CD4-positive, alpha-beta T cell (primary cell): ENCODE measurements around the gene STK32C. TPM values are rescaled to one million over a fixed set of nuclear protein-coding genes. Genes with fewer than 3 reads are reported as not detected.
"Not testable (repeated sequence)": the region's sequence is repeated elsewhere in the genome, so short reads cannot be mapped to it uniquely, and the experiment has no call there.

Source experiments
- ATAC-seq: fragments of 200-7000 bp; cut with Tn5 transposase; one replicate; pipeline ENCODE4 v1.10.0; 2022; ENCODE audit warnings: mild to moderate bottlenecking; ENCODE audit not compliant: poor library complexity
- CTCF ChIA-PET: fragments of 350-600 bp; sonication (Branson Sonifier 250); formaldehyde crosslinking; loops from one replicate; lab custom pipeline; 2021; ENCODE audit warnings: antibody characterized with exemption, inconsistent platforms; lab: Charles Lee
- POLR2A ChIA-PET: fragments of 350-600 bp; sonication (Branson Sonifier 250); formaldehyde crosslinking; loops from one replicate; lab custom pipeline; 2021; ENCODE audit warnings: antibody characterized with exemption, inconsistent platforms; lab: Charles Lee
- DNase-seq, 14 experiments: peaks; one replicate each; pipeline ENCODE4 v3.0.0-alpha.2; 2013 to 2020; ENCODE audit warnings: mixed read lengths in 2 of 14
- H3K27ac ChIP-seq, 2 donors: one replicate each; pipeline versions ENCODE4 v1.5.1 to v1.7.0; 2013; ENCODE audit warnings: low read length in 2 of 2, low read depth in 1 of 2, mild to moderate bottlenecking in 1 of 2
- H3K27me3 ChIP-seq, 2 experiments: 1 replicate in 1 of 2; 2 replicates in 1 of 2; pipeline versions ENCODE4 v1.6.1 to v1.7.0; 2013; ENCODE audit warnings: low read length in 2 of 2, control low read depth in 1 of 2, mild to moderate bottlenecking in 1 of 2, moderate library complexity in 1 of 2; ENCODE audit not compliant: insufficient read depth in 2 of 2, control insufficient read depth in 1 of 2
- H3K36me3 ChIP-seq: one replicate; pipeline ENCODE4 v1.6.1; 2013; ENCODE audit warnings: low read length, control low read depth; ENCODE audit not compliant: insufficient read depth
- H3K4me1 ChIP-seq: one replicate; pipeline ENCODE4 v1.6.1; 2013; ENCODE audit warnings: low read length, control low read depth; ENCODE audit not compliant: insufficient read depth
- H3K4me3 ChIP-seq: one replicate; pipeline ENCODE4 v1.5.1; 2013; ENCODE audit warnings: mild to moderate bottlenecking, low read length, moderate library complexity
- H3K9me3 ChIP-seq, 2 experiments: 1 replicate in 1 of 2; 2 replicates in 1 of 2; pipeline versions ENCODE4 v1.6.1 to v1.7.0; 2013; ENCODE audit warnings: low read length in 2 of 2, mild to moderate bottlenecking in 2 of 2, control low read depth in 1 of 2, moderate library complexity in 1 of 2; ENCODE audit not compliant: control insufficient read depth in 1 of 2, insufficient read depth in 1 of 2
- H3K27ac Mint-ChIP-seq: one replicate; pipeline ENCODE4 v1.8.0; 2020; ENCODE audit warnings: mixed read lengths
- H3K27me3 Mint-ChIP-seq: one replicate; pipeline ENCODE4 v1.8.0; 2021; ENCODE audit warnings: mixed read lengths
- H3K36me3 Mint-ChIP-seq: one replicate; pipeline ENCODE4 v1.8.0; 2021; ENCODE audit warnings: low read depth, mixed read lengths
- H3K4me1 Mint-ChIP-seq: one replicate; pipeline ENCODE4 v1.8.0; 2021; ENCODE audit warnings: low read depth, mixed read lengths
- H3K4me3 Mint-ChIP-seq: one replicate; pipeline ENCODE4 v1.8.0; 2020; ENCODE audit warnings: mild to moderate bottlenecking, mixed read lengths
- H3K9me3 Mint-ChIP-seq: one replicate; pipeline ENCODE4 v1.8.0; 2020; ENCODE audit warnings: mixed read lengths
- CTCF ChIP-seq: fragments of 200-600 bp; IDR thresholded peaks from one replicate; pipeline ENCODE4 v1.8.0; 2022; ENCODE audit warnings: antibody characterized with exemption, mild to moderate bottlenecking
- intact Hi-C, 2 experiments: fragments of 100-400 bp; cut with DNase I in 1 of 2; cut with micrococcal nuclease in 1 of 2; formaldehyde crosslinking; loops; one replicate each; pipeline versions ENCODE4 v1.15.1 to v1.9.0; 2023 to 2025; cut with DNase I, micrococcal nuclease
- total RNA-seq, 174 experiments: library from RNA in 2 of 174; stranded (reverse) in 2 of 174; gene quantifications; one replicate each; pipeline ENCODE4 v1.2.3 and lab custom pipeline; 2021 to 2026

Gene STK32C
- total RNA-seq, 2 experiments from 2014 or later = 4.9 to 5.2 TPM

GRCh38 chr10:132298038-132298881 lies 9.5 kb downstream of the STK32C start:
- H3K27ac ChIP-seq = no peak overlapping the region
- Mint-ChIP-seq H3K4me1 (peaks cover 4% of the 10 kb centered on the region), H3K36me3 (no peaks in the 10 kb centered on the region), H3K27ac (no peak overlapping the region), H3K9me3 (no peaks in the 10 kb centered on the region), H3K27me3 (no peaks in the 10 kb centered on the region), H3K4me3 (no peak overlapping the region)
- DNase-seq = no peak
- no peak for TF ChIP-seq CTCF
- no peaks in the 10 kb centered on the region for H3K9me3 ChIP-seq
- intact Hi-C loops = no loop called here
- ChIA-PET CTCF (no interaction called here), POLR2A (no interaction called here)
- H3K36me3 ChIP-seq = no peaks in the 10 kb centered on the region
- no peaks in the 10 kb centered on the region for H3K27me3 ChIP-seq
- ATAC-seq = no peak
- no peak overlapping the region for H3K4me3 ChIP-seq
- H3K4me1 ChIP-seq = peaks cover 6% of the 10 kb centered on the region

DNA sequence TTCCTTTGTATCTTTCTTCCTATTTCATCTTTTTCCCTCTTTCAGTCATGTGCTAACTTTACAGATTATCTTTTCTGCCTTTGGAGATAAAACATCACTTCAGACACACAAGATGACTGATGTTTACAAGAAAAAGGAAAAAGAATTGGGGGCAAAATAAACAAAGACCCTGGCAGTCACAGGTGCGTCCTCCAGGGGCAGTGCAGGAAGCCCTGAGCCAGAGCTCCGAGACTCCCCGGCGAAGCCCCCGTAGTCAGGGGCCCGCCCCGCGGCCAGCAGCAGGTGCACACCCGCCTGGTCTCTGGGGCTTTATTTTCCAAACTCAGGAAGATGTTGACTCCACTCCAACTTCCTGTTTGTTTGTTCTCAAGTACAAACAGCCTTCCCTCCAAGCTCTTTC lies 10.2 kb downstream of the STK32C start:
- H3K27me3 ChIP-seq = no peaks in the 10 kb centered on the region
- no peak overlapping the region for H3K27ac ChIP-seq
- H3K4me1 ChIP-seq = peaks cover 6% of the 10 kb centered on the region
- no peaks in the 10 kb centered on the region for H3K36me3 ChIP-seq
- ChIA-PET CTCF (no interaction called here), POLR2A (interaction anchor here (0.6 kb wide), 1 partner anchor 74 kb away, joined by 3 read pairs; no protein-coding TSS in a partner anchor)
- DNase-seq = no peak
- ATAC-seq = no peak
- TF ChIP-seq CTCF = no peak
- H3K36me3 Mint-ChIP-seq = no peaks in the 10 kb centered on the region
- H3K27ac Mint-ChIP-seq = no peak overlapping the region
- peaks cover 4% of the 10 kb centered on the region for H3K4me1 Mint-ChIP-seq
- H3K9me3 ChIP-seq = no peaks in the 10 kb centered on the region
- H3K4me3 Mint-ChIP-seq = no peak overlapping the region
- no peak overlapping the region for H3K4me3 ChIP-seq
- H3K27me3 Mint-ChIP-seq = no peaks in the 10 kb centered on the region
- H3K9me3 Mint-ChIP-seq = no peaks in the 10 kb centered on the region
- intact Hi-C loops = no loop called here

DNA sequence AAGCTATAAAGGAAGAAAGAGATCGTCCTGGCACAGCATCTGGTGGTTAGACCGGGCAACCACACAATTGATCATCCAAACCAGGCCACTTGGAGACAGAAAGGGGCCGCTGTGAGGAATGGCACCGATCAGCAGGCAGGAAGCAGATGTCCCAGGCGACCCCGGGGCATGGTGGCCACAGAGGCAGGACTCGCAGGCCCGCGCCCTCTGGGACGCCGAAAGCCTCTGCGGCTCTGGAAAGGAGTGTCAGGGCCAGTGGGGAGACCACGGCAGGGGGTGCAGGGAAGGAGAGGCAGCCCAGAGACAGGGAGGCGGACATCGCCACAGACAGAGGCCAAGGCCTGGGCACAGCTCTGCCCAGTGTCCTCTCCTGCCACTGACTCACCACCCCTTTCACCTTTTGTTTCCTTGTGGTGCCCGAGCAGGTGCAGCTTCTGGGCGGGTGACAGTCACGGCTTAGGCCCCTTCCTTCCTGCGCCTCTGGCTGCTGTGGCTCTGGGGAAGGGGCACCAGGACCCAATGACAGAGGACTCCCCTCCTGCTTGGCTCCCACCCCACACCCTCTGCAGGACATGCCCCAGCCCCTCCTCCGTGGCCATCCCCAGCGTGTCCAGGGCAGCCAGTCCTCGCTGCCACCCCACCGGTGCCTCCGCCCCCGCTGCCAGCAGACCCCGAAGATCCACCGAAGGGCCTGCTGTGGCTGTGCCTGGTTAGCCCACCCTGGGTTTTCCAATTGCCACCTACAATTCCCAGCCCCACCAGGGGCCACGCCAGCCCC lies 10.9 kb downstream of the STK32C start:
- Mint-ChIP-seq H3K27me3 (no peaks in the 10 kb centered on the region), H3K4me1 (peaks cover 4% of the 10 kb centered on the region), H3K36me3 (no peaks in the 10 kb centered on the region), H3K27ac (no peak overlapping the region), H3K9me3 (no peaks in the 10 kb centered on the region), H3K4me3 (no peak overlapping the region)
- ChIA-PET POLR2A (interaction anchor here (0.6 kb wide), 1 partner anchor 75 kb away, joined by 3 read pairs; no protein-coding TSS in a partner anchor), CTCF (interaction anchor here (1.2 kb wide), 1 partner anchor 52 kb away, joined by 4 read pairs; no protein-coding TSS in a partner anchor)
- H3K27ac ChIP-seq = no peak overlapping the region
- no peak for ATAC-seq
- no peak for DNase-seq
- no peaks in the 10 kb centered on the region for H3K9me3 ChIP-seq
- no peak for TF ChIP-seq CTCF
- H3K4me1 ChIP-seq = peaks cover 6% of the 10 kb centered on the region
- H3K27me3 ChIP-seq = no peaks in the 10 kb centered on the region
- no peak overlapping the region for H3K4me3 ChIP-seq
- intact Hi-C loops = no loop called here
- no peaks in the 10 kb centered on the region for H3K36me3 ChIP-seq

GRCh38 chr10:132295481-132295880 lies 12.3 kb downstream of the STK32C start:
- not testable (repeated sequence) for DNase-seq

More at GRCh38 chr10:132295481-132295880, 12.3 kb downstream of the STK32C start:
- H3K4me3 Mint-ChIP-seq, H3K27me3 Mint-ChIP-seq, H3K27ac Mint-ChIP-seq, H3K4me3 ChIP-seq, H3K9me3 ChIP-seq, CTCF ChIA-PET, intact Hi-C loops, POLR2A ChIA-PET, H3K4me1 Mint-ChIP-seq, H3K36me3 ChIP-seq, H3K36me3 Mint-ChIP-seq, H3K27me3 ChIP-seq, H3K4me1 ChIP-seq, H3K9me3 Mint-ChIP-seq, ATAC-seq, H3K27ac ChIP-seq: not testable (repeated sequence)
